C4-2B (cell line): ENCODE measurements around the gene DCAF12.

Source experiments
- H3K27ac ChIP-seq: fragments of 450-650 bp; 2 replicates; pipeline ENCODE4 v1.5.1; 2017
- ZFX ChIP-seq: fragments of 450-650 bp; IDR thresholded peaks from 2 replicates; pipeline ENCODE4 v1.6.1; 2017
- TF ChIP-seq, protein P1 (sequence below): fragments of 450-650 bp; conservative IDR thresholded peaks from 2 replicates; pipeline ENCODE4 v1.5.1; 2017; ENCODE audit warnings: mild to moderate bottlenecking

Gene DCAF12

DNA sequence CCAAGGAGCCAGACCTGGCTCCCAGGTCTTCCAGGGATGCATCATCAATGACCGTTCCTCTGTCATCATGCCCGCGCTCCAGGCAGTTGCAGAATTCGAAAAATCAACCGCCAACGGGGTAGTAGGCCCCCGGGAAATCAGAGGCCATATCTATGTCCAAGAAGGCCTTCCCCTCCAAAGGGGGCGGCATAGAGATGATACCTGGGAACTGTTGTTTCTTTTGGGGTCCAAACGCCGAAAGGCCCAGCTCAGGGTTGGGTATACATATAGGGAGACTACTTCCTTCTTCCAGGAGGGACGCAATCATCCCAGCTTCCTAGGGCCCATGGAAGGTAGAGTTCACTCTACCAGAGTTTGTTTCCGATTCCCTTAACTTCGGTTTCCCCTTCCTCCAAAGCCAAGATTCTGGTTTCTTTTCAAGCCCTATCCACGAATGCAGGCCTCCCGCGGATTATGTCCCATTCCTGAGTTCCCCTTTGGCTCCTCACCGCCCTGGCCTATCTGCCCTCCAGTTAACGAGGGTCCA, 754 bp downstream of the DCAF12 start:
- H3K27ac ChIP-seq = peak overlapping the region; percentile 87
- no peak for TF ChIP-seq ZFX
- TF ChIP-seq, protein P1, sequence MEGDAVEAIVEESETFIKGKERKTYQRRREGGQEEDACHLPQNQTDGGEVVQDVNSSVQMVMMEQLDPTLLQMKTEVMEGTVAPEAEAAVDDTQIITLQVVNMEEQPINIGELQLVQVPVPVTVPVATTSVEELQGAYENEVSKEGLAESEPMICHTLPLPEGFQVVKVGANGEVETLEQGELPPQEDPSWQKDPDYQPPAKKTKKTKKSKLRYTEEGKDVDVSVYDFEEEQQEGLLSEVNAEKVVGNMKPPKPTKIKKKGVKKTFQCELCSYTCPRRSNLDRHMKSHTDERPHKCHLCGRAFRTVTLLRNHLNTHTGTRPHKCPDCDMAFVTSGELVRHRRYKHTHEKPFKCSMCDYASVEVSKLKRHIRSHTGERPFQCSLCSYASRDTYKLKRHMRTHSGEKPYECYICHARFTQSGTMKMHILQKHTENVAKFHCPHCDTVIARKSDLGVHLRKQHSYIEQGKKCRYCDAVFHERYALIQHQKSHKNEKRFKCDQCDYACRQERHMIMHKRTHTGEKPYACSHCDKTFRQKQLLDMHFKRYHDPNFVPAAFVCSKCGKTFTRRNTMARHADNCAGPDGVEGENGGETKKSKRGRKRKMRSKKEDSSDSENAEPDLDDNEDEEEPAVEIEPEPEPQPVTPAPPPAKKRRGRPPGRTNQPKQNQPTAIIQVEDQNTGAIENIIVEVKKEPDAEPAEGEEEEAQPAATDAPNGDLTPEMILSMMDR = no peak

DNA sequence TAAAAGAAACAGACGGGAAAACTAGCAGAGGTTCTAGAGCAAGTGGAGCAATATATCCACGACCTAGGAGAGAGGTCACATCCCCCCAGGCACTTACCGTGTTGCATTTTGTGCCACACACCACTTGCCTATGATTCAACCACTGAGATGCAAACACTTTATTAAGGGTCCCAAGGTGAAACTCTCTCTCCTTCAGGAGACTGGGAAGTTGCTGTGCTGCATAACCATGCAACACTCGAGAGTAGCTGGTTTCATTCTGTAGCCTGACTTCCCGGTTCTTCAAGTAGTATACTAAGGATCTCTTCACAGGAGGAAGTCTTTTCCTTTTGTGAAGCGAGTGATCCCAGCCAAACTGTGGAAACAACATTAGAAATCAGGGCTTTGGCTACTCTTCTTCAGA, 1.6 kb downstream of the DCAF12 start:
- TF ChIP-seq, protein P1 = no peak
- no peak for TF ChIP-seq ZFX
- no peak overlapping the region; the same call in 1 of the 2 replicates for H3K27ac ChIP-seq

DNA sequence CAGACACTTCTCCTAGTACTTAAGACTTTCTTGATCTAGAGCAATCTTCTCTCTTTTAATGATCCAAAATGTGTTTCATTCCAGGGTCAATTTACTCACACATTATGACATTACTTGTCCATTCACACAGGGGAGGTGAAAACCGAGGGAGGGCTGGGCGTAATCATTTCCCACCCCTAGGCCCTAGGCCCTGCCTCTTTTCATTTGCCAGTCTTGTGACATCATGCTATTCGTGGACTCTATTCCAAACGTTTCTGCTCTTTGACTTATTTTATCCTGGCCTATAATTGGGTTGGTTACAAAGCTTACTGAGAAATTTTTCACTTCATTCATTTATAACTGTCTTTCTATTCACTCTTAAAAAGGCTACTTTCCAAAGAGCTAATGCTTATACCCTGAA, 2.4 kb downstream of the DCAF12 start:
- no peak overlapping the region for H3K27ac ChIP-seq
- no peak for TF ChIP-seq ZFX
- TF ChIP-seq, protein P1 = no peak

DNA sequence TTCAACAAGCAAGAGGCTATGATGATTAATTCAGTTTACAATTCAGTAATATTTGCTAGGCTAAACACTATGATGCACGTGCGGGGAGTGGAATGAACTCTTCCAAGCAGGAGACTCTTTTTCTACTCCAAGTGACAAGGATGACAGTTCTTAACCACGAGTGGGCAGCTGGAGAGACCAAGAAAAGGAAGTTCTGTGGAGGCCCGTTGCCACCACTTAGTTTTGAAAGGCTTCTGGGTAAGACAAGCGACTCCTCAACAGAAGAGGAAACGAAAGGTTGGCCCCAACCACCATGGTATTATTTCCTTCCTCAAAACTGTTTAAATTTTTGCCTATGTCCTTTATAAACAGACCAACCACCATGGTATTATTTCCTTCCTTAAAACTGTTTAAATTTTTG, 2.8 kb downstream of the DCAF12 start:
- H3K27ac ChIP-seq = no peak overlapping the region
- TF ChIP-seq, protein P1 = no peak
- no peak for TF ChIP-seq ZFX

DNA sequence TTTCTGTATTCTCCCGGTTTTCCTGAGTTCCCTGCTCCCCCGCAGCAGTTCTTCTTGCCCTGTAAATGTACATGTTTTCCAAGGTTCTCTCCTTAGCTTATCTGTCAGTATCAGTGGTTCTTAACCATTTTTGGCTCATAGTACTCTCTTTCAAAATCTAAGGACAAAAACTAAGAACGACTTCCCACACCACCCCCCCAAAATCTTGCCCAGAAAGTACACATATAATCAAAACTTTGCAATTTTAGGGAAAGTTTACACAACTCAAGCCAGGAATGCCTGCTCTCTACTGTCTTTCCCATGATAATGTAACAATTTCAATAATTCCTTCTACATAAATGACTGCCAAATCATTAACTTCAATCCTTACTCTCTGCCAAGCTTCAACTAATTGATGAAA, 4.5 kb downstream of the DCAF12 start:
- no peak overlapping the region for H3K27ac ChIP-seq
- no peak for TF ChIP-seq ZFX

DNA sequence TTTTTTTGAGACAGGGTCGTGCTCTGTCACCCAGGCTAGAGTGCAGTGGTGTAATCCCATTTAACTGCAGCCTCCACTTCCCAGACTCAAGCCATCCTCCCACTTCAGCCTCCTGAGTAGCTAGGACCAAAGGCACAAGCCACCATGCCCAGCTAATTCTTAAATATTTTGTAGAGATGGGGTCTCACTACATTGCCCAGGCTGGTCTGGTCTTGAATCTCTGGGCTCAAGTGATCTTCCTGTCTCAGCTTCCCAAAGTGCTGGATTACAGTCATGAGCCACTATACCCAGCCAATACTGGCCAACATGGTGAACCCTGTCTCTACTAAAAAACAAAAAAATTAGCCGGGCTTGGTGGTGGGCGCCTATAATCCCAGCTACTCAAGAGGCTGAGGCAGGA, 6.8 kb downstream of the DCAF12 start:
- no peak overlapping the region for H3K27ac ChIP-seq
- TF ChIP-seq, protein P1 = no peak
- no peak for TF ChIP-seq ZFX

DNA sequence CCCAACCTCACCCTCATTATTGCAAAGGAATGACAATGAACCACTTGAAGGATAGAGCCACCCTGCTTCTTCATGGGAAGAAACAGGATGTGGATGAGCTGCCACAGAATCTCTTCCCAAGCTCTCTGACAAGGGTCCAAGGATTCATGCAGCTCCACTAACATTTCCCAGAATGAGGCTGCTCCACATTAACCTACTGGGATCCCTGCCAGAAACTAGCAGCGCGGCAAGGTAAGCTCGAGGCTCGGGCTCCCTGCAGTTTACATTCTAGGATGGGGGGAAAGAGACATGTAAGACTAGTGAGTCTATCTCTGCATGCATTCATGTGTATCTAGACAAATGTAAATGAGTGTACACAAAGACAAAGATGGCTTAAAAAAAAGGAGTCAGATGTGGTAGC, 12.1 kb downstream of the DCAF12 start:
- no peak overlapping the region for H3K27ac ChIP-seq
- TF ChIP-seq, protein P1 = no peak
- no peak for TF ChIP-seq ZFX

DNA sequence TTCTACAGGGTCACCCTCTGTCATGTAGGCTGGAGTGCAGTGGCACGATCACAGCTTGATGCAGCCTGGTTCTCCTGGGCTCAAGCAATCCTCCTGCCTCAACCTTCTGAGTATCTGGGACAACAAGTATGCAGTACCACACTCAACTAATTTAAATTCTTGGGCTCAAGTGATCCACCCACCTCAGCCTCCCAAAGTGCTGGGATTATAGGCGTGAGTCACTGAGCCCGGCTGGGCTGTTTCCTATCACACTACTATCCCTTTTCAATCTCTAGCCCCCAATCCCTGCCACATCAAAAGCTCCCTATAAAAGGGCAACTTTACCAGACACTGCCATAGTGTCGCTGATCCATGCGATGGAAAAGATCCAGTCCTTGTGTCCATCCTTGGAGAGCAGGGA, 20.4 kb downstream of the DCAF12 start:
- TF ChIP-seq, protein P1 = no peak
- no peak for TF ChIP-seq ZFX
- H3K27ac ChIP-seq = no peak overlapping the region
